ENCODE measurements around the gene SLC19A1.

SLC19A1 gene

DNA sequence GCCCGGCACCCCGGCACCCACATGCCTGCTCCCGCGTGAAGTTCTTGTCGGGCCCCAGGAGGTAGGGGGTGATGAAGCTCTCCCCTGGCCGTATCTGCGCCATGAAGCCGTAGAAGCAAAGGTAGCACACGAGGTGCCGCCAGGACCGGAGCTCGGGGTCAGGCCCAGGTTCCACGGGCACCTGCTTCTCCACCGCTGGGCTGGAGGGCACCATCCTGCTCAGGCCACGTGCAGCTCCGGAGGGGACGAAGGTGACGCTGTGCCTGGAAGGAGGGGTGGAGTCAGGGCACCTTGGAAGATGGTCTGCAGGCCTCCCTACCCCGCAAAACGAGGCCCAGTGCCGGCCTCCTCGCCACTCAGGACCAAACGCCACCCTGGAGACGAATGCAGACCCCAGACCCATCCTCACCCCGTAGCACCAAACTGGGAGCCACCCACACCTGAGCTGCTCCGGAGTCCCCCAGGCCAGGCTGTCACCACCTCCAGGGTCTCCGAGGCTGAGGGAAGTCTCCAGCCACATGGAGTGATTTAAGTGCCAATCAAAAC is 4.4 kb downstream of the SLC19A1 start:
- ChIA-PET CTCF (no interaction called here), POLR2A (no interaction called here)
- DNase-seq (ENCODE audit: extremely low spot score): no peak
- no peak for TF ChIP-seq CTCF (IDR thresholded peaks at IDR 0.05; ENCODE audit: control extremely low read depth, extremely low read depth, low read depth, missing control alignments)

DNA sequence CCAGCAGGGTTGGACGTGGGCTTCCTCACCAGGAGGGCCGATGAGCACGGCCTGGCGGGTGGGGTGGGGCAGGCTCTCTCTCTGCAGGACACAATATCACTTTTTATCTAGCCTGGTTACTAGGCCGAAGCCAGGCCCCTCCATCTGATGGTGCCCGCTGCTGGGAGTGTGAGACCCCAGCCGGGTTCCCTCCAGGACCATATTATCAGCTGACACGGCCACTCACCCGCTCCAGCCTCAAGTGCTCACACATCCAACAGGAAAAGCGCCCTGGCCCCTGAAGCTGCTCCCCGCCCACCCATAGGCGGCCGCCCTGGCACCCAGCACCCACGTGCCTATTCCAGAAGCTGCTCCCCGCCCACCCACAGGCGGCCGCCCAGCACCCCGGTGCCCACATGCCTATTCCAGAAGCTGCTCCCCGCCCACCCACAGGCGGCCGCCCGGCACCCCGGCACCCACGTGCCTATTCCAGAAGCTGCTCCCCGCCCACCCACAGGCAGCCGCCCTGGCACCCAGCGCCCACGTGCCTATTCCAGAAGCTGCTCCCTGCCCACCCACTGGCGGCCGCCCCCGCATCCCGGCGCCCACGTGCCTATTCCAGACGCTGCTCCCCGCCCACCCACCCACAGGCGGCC is 5.0 kb downstream of the SLC19A1 start:
- ChIA-PET POLR2A (no interaction called here), CTCF (no interaction called here)
- DNase-seq (ENCODE audit: extremely low spot score): no peak
- no peak for TF ChIP-seq CTCF (IDR thresholded peaks at IDR 0.05; ENCODE audit: control extremely low read depth, extremely low read depth, low read depth, missing control alignments)

GRCh38 chr21:45536301-45537081 is 5.7 kb downstream of the SLC19A1 start:
- ChIA-PET CTCF (no interaction called here), POLR2A (no interaction called here)
- TF ChIP-seq CTCF (IDR thresholded peaks at IDR 0.05; ENCODE audit: control extremely low read depth, extremely low read depth, low read depth, missing control alignments): no peak
- no peak for DNase-seq (ENCODE audit: extremely low spot score)

GRCh38 chr21:45535341-45536081 is 6.7 kb downstream of the SLC19A1 start:
- CTCF ChIA-PET: no interaction called here
- no peak for TF ChIP-seq CTCF (IDR thresholded peaks at IDR 0.05; ENCODE audit: control extremely low read depth, extremely low read depth, low read depth, missing control alignments)
- POLR2A ChIA-PET: no interaction called here
- no peak for DNase-seq (ENCODE audit: extremely low spot score)

- no peak for TF ChIP-seq CTCF (IDR thresholded peaks at IDR 0.05; ENCODE audit: control extremely low read depth, extremely low read depth, low read depth, missing control alignments)
- POLR2A ChIA-PET: no interaction called here
- no peak for DNase-seq (ENCODE audit: extremely low spot score)
- CTCF ChIA-PET: no interaction called here
Measured at GRCh38 chr21:45534636-45535331, 7.5 kb downstream of the SLC19A1 start.

Data from GM10248 (cell line).